Stimulated activated CD8-positive, alpha-beta memory T cell treated with anti-CD3 and anti-CD28 coated beads, Interleukin-12 subunit alpha, Interleukin-12 subunit beta, amount 100 ng/mL, for 24 hours (primary cell): ENCODE measurements around the gene C8G.

Source experiments
- DNase-seq: peaks from one replicate; pipeline ENCODE4 v3.0.0-alpha.2; 2020; ENCODE audit errors: extremely low read depth

Gene C8G

DNA sequence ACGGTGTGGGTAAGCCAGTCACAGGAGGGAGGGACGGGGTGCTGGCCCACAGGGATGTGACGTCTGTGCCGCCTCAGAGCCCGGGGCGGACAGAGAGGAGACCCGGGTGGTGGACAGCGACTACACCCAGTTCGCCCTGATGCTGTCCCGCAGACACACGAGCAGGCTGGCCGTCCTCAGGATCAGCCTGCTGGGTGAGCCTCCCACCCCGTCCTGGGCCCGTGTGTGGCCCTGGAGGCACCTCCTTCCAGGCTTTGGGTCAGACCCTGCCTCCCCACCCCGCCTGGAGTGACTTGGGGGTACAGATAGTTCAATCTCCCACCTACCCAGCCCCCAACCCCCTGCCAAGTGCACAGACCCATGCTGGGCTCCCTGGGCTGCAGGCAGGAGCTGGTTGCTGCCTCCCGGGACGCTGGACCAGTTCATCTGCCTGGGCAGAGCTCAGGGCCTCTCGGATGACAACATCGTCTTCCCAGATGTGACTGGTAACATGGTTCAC, 8.8 kb downstream of the C8G start:
- no peak for DNase-seq

DNA sequence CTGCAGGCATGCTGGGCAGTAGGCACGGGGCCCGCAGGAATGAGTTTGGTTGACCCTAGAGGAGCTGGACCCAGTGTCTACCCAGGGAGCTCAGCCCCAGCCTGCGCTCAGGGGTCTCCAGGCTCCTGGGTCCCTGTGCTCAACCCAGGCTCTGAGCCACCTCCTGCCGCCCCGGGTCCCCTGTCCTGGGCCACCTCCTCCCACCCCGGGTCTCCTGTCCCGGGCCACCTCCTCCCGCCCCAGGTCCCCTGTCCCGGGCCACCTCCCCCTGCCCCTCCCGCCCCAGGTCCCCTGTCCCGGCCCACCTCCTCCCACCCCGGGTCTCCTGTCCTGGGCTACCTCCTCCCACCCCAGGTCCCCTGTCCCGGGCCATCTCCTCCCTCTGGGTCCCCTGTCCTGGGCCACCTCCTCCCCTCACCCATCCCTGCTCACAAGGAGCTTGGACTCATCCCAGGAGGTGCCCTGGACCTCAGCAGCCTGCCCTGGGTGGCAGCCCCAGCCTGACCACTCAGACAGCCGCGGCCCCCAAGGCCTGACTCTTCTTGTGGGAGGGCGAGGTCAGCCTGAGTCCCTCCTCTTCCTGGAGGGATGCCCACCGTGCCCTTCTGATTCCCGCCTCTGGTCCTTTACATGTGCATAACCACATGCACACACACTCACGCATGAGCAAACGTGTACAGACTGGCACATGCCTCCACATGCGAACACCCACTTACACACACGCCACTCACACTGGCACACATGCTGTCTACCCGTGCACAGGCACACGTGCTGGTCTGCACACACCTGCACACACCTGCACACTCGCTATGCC, 9.4 kb downstream of the C8G start:
- DNase-seq = no peak

DNA sequence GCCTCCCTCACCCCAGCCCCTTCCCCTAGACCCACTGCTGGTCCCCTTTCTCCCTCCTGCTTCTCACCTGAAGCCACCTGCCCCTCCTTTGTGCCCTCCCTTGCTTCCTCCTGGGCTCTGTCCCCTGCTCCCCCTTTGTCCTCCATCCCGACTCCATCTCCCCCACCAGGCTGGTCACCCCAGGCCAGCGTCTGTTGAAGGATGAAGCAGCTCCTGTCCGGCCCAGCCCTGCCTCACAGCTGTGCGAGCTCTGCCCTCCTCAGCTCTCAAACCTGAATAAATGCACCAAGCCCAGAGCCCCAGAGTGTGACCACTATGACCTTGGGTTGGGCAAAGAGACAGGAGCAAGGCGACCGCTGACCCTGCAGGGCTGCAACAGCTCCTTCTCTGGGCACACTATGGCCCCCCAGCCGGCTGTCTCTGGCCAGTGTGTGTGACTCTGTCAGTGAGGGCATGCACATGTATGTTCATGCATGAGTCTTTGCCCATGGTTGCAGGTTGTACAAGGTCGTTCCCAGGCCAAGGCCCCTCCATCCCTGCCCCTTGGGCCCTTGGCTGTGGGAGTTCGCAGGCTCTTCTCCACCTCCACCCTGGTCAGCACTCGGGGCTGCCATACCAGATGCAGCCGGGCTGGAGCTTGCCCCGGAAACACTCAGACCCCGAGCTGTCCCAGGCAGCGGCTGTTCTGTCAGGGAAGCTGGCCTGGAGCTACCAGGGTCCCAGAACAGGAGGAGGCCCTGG, 10.3 kb downstream of the C8G start:
- no peak for DNase-seq

DNA sequence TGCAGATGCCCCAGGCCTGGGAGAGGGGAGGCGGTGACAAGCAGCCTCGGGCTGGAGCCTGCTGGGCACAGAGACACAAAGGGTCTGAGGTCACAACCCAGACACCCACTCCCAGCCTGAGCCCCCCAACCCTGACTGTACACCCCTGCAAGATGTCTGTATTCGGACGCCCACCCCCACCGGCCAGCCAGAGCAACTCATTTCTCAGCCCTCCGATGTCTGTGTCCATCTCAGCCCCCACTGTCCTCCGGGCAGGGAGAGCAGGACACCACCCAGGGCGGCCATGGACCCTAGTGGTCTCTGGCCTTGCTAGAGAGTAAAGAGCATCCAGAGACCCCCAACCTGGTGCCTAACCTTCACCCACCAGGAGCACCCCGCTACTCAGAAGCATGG, 10.9 kb downstream of the C8G start:
- no peak for DNase-seq

DNA sequence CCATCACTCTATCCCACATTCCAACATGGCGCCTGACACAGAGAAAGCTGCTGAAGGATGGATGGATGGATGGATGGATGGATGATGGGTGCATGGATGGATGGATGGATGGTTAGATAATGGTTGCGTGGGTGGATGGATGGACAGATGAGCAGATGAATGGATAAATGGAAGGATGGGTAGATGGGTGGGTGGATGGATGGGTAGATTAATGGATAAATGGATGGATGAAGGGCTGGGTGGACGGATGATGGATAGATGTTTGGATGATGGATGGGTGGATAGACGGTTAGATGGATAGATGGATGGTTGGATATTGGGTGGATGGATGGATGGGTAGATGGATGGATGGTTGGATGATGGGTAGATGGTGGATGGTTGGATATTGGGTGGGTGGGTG, 11.6 kb downstream of the C8G start:
- no peak for DNase-seq

DNA sequence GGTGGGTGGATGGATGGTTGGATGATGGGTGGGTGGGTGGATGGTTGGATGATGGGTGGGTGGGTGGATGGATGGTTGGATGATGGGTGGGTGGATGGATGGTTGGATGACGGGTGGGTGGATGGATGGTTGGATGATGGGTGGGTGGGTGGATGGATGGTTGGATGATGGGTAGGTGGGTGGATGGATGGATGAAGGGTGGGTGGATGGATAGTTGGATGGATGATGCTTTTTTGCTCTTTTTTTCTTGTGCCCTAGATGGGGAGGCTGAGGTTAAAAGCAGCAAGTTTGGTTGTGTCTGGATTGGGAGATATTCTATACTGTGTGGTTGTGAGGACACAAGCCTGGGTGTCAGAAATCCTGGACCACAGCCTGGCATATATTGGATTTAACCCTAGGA, 12.4 kb downstream of the C8G start:
- DNase-seq = no peak

DNA sequence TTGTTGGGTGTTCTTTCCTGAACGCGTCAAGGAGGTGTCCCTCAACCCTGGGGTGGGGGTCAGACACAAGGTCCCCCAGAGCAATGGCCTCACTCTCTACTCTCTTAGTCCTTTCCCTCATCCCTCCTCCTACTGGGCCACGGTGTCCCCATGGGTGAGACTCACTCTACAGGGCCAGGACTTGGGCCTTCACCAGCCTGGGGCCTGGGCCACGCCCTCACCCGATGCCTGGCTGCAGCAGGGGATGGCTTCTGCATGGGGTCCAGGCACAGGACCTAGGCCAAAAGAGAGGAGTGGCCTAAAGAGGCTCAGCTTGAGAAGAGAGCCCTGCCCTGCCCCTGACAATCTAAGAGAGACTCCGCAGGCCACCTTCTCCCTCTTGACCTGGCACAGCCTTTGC, 12.9 kb downstream of the C8G start:
- DNase-seq = no peak

DNA sequence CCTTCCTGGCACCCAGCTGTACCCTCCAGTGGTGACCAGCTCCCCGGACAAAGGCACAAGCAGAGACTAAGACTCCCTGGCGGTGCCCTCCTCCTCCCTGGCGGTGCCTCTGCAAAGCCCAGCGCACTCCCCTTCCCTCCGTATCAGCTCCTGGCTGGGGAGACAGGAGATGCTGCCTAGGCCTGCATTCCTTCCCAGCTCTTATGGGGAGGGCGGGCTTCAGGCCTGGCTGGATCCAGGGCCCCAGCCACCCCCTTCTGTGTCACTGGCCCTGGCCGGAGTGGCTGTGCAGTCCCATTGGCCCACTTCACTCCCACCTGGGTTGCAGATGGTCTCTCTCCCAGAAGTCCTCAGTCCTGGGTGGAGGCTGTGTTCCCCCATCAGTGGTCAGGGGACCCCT, 13.4 kb downstream of the C8G start:
- no peak for DNase-seq

DNA sequence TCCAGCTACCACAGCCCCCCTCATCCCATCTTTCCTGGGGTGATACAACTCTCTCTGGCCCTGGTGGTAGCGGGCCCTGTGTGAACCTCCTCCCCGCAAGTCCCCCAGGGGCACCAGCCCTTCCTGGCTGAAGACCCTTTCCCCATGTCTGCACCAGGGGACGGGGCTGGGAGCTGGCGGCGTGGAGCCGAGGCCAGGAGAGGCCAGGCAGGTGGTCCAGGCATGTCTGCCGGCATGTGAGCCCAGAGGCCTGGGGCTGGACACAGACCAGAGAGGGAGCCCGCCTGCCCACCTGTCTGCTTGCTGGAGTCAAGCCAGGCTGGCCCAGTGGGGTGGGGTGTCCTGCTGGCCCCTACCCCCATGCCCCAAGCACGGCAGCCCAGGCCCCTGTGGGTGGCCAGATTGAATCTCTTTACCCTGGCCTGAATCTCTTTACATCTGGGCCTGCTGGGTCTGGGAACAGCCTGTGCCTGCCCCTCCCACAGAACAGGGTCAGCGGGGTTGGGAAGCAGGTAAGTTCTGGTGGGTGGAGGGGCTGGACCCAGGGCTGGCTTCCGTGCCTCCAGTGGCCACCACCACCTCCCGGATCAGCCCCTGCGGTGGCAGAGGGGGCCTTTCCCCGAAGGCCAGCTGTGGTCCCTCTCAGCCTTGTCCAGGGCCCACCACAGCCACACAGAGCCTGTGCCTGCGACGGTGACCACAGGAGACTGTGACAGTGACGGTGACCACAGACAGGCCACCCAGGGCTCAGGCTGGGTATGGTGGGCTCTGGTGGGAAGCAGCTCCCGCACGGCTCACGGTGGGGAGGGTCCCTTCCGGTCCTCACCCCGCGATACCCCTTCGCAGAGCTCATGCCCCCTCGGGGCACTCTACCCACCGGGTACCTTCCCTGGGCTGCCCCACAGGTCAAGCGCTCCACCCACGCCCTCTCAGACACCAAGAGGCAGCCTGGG, 14.1 kb downstream of the C8G start:
- no peak for DNase-seq

DNA sequence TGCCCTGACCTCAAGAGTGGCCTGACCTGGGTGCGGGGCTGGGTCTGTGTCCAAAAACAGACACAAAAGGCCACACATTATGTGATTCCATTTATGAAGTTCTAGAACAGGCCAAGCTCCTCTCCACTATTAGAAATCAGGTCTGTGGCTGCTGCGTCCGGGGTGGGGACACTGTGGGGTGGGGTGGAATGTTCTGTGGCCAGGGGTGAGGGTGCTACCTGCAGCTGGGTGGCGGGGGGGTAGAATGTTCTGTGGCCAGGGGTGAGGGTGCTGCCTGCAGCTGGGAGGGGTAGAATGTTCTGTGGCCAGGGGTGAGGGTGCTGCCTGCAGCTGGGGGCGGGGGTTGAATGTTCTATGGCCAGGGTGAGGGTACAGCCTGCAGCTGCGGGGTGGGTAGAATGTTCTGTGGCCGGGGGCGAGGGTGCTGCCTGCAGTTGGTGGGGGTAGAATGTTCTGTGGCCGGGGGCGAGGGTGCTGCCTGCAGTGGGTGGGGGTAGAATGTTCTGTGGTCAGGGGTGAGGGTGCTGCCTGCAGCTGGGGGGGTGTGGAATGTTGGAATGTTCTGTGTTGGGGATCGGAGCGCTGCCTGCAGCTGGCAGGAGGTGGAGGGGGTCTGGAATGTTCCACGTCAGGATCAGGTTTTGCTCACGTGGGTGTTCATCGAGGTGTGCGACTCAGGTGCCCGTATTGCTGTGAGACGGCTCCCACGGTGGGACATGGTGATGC, 15.3 kb downstream of the C8G start:
- no peak for DNase-seq

DNA sequence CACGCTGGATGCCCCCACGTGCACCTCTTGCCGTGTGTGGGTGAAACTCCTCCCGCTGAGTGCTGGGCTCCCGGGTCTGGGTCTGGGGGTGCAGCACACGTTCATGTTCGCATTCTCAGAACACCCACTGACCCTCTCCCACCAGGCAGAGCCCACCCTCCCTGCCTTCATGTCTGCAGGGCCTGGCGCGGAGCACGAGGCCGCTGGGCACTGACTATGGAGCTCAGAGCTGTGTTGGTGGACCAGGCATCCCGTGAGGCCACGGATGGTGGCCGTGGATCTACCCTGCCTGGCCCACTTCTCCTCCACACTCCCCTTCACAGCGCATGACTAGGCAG, 15.9 kb downstream of the C8G start:
- no peak for DNase-seq

DNA sequence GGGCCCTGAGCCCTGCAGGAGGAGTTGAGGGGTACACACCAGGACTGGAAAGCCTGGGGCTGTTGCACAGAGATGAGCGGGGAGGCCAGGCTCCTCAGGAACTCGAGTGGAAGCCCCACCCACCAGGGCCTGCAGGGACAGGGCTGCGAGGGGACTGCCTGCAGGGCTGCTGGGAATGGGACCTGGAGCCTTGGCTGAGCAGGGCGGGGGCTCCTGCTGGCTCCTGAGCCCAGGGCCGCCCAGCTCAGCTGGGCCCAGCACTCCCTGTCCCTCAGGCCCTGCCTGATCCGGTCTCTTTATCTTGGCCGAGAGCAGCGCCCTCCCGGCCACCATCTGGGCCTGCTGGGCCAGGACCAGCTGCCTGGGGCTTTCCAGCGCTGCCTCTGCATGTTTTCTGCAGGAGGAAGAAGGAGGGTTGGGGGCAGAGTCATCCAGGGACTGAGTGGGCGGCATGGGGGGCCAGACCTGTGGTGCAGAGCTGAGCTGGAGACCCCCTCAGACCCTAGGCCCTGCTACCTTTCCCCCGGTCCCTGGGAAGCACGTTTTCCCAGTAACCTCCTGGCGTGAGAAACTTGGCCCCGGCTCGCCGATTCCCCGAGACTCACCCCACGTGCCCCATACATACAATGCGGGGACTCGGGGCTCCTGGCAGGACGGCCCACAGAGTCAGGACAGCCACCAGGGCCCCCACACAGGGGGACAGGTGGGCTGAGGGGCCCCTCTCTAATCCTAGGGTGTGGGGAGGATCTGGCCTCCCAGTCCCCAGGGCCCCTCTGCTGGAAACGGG, 16.4 kb downstream of the C8G start:
- no peak for DNase-seq

DNA sequence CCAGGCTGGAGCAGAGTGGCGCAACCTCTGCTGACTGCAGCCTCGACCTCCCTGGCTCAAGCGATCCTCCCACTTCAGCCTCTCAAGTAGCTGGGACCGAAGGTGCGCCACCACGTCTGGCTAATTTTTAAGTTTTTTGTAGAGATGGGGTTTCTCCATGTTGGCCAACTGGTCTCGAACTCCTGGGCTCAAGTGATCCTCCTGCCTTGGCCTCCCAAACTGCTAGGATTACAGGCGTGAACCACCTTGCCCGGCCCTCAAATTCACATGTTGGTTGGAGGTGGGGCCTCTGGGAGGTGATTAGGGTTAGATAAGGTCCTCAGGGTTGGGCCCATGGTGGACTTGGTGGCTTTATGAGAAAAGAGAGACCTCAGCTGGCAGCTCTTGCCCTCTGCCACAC, 17.1 kb downstream of the C8G start:
- DNase-seq = no peak

DNA sequence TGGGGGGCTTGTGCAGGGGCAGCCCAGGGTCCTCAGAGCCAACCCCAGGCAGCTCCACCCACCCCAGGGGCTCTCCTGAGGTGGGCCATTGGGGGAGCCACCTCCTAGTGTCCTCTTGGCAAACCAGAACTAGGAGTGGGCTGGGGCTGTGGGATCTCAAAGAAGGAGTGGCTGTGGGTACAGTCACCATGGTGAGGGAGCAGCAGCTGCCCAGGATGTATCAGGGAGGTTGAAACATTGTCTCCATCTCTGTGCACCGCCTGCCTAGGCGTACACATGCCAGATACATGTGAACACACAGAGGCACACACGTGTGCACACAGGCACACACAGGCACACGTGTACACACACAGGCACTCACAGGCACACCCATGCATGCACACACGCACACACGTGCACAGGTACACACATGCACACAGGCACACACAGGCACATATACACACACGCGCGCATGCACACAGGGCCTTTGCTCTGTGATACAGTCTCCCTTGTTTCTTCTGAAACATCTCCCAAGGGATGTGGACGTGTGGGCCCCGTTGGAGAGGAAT, 17.7 kb downstream of the C8G start:
- DNase-seq = no peak

DNA sequence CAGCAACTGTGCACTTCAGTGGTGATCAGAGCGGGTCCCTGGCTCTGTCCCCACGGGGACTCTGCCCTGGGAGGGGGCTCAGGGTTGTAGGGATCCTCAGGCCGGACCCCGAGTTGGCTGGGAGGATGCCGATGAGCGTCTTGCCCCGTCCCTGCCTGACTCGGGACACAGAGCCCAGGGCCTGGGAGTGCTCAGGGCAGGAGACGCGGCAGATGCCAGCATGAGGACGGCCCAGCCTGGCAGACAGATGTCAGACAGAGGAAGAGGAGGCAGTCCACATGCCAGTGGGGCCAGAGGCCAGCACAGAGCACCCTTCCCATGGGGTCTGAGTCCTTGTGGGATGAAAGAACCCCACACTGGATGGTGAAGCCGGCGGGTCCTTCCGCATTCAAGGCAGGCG, 18.3 kb downstream of the C8G start:
- no peak for DNase-seq

DNA sequence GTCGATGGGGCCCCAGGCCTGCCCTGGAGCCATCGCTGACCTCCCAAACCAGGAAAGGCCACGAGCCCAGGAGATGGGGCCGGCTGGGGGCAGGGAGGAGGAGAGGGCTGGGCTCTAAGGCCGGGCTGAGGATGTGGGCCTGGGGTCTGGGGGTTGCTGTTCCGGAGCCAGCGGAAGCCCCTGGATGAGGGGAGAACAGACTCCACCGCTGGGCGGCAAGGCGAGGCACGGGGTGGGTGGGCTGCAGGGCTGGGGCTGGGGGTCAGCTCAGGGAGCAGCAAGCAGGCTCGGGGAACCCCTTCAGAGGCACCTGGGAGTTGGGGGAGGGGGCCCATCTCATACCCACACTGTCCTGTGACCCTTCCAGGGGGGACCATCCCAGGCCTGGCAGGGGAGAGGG, 18.7 kb downstream of the C8G start:
- no peak for DNase-seq

DNA sequence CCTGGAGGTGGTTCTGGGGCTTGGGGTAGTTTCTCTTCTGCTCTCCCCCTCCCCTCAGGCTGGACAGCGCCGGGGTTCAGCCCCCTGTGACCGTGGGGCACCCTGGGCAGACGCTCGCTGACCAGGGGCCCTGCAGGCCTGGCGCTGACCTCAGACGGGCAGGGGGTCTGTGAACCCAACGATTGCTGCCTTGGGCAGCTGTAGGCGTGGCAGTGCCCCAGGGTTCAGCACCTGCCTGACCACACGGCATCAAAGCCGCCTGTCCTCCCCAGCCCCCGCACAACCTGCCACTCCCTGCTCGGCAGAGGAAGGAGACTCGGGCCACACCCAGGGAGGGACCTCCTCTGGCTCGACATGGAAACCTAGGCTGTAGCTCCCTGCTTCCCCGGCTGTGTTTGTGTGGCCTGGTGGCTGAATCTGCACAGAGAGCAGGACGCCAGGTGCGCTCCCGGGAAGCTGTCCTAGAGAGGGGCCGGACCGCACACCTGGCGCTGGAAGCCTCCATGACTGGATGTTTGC, 19.2 kb downstream of the C8G start:
- DNase-seq = no peak

DNA sequence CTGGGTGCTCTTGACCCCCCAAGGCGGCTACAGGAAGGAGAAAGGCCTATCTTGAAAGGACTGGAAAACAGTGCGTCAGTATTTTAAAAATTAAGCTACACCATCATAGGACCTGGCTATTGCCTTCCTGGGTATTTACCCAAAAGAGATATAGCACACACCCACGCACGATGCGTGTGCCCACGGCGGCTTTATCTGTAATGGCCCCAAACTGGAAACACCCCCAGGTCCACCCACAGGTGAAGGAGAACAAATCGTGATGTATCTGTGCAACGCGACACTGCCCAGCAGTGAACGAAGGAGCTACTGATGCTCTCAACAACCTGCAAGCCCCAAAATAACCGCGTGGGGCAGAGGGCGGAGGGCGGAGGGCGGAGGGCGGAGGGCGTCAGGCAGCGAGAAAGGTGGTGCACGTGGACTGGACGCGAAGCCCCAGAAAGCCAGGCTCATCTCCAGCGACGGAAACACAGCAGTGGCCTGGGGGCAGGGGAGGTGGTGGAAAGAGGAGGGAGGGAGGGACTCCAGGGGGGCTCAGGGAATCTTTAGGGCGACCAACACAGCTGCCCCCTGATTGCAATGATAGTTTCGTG, 19.9 kb downstream of the C8G start:
- no peak for DNase-seq

DNA sequence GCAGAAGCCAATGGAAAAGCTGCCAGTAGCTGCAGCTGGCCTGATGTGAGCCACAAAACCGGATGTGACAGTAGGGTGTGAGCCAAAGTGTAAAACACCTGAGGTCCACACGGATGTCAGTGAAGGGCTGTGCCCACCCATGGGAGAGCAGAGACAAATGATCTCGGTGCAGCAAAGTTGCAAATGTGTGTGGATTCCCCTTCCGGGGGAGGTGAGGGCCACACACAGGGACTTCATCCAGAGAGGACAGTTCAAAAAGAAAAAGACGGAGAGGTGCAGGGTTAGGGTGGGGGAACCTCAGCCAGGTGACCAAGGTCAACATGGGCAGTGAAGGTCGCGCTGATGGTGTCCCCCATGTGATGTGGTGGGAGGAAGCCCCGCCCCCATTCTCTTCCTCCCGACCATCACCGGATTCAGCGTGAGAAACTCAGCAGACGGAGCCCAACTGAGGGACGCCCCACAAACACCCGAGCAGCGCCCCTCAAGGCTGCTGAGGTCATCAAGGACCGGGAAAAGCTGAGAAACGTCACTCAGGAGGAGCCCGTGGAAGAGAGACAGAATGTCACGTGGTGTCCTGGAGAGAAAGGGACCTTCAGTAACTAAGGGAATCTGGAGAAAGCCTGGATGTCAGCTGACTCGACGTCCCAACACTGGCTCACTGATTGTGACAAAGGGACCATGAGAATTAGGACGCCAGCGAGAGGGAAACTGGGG, 20.9 kb downstream of the C8G start:
- no peak for DNase-seq
